NCI-H187 treated with DMSO at 0.1 percent for 48 hours (cell line): ENCODE results near the gene GABARAP.

Experiments
- DNase-seq: peaks from one replicate; lab custom pipeline; 2025; lab: John Stamatoyannopoulos, UW

The GABARAP gene

GRCh38 chr17:7207120-7208001 is 34.9 kb downstream of the GABARAP start:
- DNase-seq = no peak

GRCh38 chr17:7205561-7205960 is 36.7 kb downstream of the GABARAP start:
- DNase-seq = no peak

GRCh38 chr17:7204828-7205461 is 37.3 kb downstream of the GABARAP start:
- no peak for DNase-seq

GRCh38 chr17:7204336-7204735 is 37.9 kb downstream of the GABARAP start:
- DNase-seq = no peak

- DNase-seq = no peak
Observed at GRCh38 chr17:7203391-7203790, 38.9 kb downstream of the GABARAP start.

- no peak for DNase-seq
Observed at GRCh38 chr17:7196651-7197401, 45.4 kb downstream of the GABARAP start.

- DNase-seq = no peak
Observed at GRCh38 chr17:7195971-7196370, 46.3 kb downstream of the GABARAP start.

GRCh38 chr17:7192271-7192937 is 49.8 kb downstream of the GABARAP start:
- no peak for DNase-seq

- no peak for DNase-seq
Observed at GRCh38 chr17:7191571-7192270, 50.5 kb downstream of the GABARAP start.

GRCh38 chr17:7191069-7191468 is 51.2 kb downstream of the GABARAP start:
- DNase-seq = no peak

- DNase-seq = no peak
Observed at GRCh38 chr17:7190276-7190917, 51.9 kb downstream of the GABARAP start.
